Fibroblast of the aortic adventitia (primary cell): ENCODE data around the gene INSYN2B. TPM values are rescaled to one million over a fixed set of nuclear protein-coding genes. Genes with fewer than 3 reads are reported as not detected.

ENCODE experiments used
- DNase-seq: peaks from one replicate; pipeline ENCODE4 v3.0.0-alpha.2; 2010; ENCODE audit warnings: low read depth
- H3K4me3 ChIP-seq: 2 replicates; pipeline ENCODE4 v1.5.1; 2011; ENCODE audit warnings: low read depth, mild to moderate bottlenecking, control low read depth, low read length, moderate library complexity
- small RNA-seq: library from RNA; depleted of rRNA; stranded (forward); fragments of <200 nt; gene quantifications from one replicate; pipeline ENCODE3, GENCODE V24; 2012
- total RNA-seq: library from RNA; depleted of rRNA; stranded (reverse); fragments of >200 nt; gene quantifications from 2 replicates; pipeline ENCODE4 v1.2.3, GENCODE V29; 2012; ENCODE audit warnings: low replicate concordance
- TF ChIP-seq, protein P1 (sequence below): IDR thresholded peaks from 2 replicates; pipeline ENCODE4 v1.5.1; 2011; ENCODE audit warnings: mild to moderate bottlenecking, low read length, control low read depth, inconsistent platforms; ENCODE audit not compliant: insufficient read depth

Gene INSYN2B
- total RNA-seq, 1 donor, result 19.7 TPM

DNA sequence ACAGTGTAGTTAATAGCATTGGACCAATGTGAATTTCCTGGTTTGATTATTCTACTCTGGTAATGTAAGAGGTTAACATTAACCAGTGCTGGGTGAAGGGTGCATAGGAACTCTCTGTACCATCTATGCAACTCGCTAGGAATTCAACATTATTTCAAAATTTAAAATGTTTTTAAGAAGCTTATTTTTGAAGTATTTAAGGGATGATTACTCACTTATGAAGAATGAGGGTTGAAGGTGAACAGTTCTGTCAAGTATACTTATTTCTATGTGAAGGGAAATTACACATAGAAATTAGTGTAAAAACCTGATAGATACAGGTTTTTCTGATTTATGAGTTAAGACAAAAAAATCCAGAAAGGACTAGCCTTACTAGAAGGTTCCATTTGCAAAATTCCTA, 165.8 kb downstream of the INSYN2B start:
- no peak overlapping the region for H3K4me3 ChIP-seq
- TF ChIP-seq, protein P1, sequence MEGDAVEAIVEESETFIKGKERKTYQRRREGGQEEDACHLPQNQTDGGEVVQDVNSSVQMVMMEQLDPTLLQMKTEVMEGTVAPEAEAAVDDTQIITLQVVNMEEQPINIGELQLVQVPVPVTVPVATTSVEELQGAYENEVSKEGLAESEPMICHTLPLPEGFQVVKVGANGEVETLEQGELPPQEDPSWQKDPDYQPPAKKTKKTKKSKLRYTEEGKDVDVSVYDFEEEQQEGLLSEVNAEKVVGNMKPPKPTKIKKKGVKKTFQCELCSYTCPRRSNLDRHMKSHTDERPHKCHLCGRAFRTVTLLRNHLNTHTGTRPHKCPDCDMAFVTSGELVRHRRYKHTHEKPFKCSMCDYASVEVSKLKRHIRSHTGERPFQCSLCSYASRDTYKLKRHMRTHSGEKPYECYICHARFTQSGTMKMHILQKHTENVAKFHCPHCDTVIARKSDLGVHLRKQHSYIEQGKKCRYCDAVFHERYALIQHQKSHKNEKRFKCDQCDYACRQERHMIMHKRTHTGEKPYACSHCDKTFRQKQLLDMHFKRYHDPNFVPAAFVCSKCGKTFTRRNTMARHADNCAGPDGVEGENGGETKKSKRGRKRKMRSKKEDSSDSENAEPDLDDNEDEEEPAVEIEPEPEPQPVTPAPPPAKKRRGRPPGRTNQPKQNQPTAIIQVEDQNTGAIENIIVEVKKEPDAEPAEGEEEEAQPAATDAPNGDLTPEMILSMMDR, result no peak
- no peak for DNase-seq

Small RNA genes within 50 kb of the gene (small RNA-seq; reads per million reads assigned to genes)
- not detected for gene MIR378E

Other genes starting within 250 kb of the INSYN2B start
- gene FOXI1, start 125.4 kb upstream of the INSYN2B start, total RNA-seq, result not detected in 2 replicates